ENCODE data around the gene TBC1D12.

- TF ChIP-seq CTCF (IDR thresholded peaks at IDR 0.05): no peak
- TF ChIP-seq POLR2A (IDR thresholded peaks at IDR 0.05): no peak
Measured at GRCh38 chr10:94411304-94411703, 9.0 kb downstream of the TBC1D12 start.
